Gastroesophageal sphincter (tissue), 3 donors: ENCODE data around the gene CCDC154.
A peak's percentile ranks its signal among the peaks of the same experiment; 100 is the strongest.

Experiments
- EP300 ChIP-seq: sonication (generic); formaldehyde crosslinking; IDR thresholded peaks from one replicate; pipeline ENCODE4 v1.6.1; 2017; ENCODE audit warnings: antibody characterized with exemption, mild to moderate bottlenecking
- POLR2A ChIP-seq, 2 donors: fragments of 450-650 bp; IDR thresholded peaks; one replicate each; pipeline ENCODE4 v1.6.1; 2017; ENCODE audit warnings: antibody characterized with exemption in 2 of 2, mild to moderate bottlenecking in 2 of 2, moderate library complexity in 1 of 2
- POLR2AphosphoS5 ChIP-seq: sonication (generic); formaldehyde crosslinking; IDR thresholded peaks from one replicate; pipeline ENCODE4 v1.6.1; 2017; ENCODE audit warnings: antibody characterized with exemption
- TF ChIP-seq, protein P1 (sequence below), 4 experiments: fragments of 200-600 bp in 2 of 4; fragments of 450-650 bp in 2 of 4; sonication (generic) in 1 of 4; IDR thresholded peaks; one replicate each; pipeline ENCODE4 v1.5.1; 2017 to 2019; ENCODE audit warnings: antibody characterized with exemption in 4 of 4, mild to moderate bottlenecking in 2 of 4, moderate library complexity in 2 of 4

DNA sequence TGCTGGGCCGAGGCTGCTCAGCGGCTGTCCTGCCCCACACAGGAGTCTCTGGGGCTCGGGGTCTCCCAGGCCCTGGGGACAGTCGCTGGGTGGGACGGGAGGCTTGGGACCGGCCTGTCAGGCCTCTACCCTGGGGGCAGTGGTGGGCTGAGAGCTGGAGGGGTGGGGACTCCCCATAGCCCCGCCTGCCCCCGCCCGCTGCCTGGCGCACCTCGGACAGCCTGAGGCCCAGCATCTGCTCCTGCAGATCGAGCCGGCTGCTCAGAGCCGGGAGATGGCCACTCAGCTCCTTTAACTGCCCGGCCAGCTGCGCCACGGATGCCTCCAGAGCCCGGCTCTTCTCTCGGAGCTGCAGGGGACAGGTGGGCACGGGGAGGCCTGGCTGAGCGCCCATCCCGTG is 6.8 kb downstream of the CCDC154 start:
- TF ChIP-seq, protein P1, sequence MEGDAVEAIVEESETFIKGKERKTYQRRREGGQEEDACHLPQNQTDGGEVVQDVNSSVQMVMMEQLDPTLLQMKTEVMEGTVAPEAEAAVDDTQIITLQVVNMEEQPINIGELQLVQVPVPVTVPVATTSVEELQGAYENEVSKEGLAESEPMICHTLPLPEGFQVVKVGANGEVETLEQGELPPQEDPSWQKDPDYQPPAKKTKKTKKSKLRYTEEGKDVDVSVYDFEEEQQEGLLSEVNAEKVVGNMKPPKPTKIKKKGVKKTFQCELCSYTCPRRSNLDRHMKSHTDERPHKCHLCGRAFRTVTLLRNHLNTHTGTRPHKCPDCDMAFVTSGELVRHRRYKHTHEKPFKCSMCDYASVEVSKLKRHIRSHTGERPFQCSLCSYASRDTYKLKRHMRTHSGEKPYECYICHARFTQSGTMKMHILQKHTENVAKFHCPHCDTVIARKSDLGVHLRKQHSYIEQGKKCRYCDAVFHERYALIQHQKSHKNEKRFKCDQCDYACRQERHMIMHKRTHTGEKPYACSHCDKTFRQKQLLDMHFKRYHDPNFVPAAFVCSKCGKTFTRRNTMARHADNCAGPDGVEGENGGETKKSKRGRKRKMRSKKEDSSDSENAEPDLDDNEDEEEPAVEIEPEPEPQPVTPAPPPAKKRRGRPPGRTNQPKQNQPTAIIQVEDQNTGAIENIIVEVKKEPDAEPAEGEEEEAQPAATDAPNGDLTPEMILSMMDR (IDR thresholded peaks at IDR 0.05): no peak
- peak in 1 of 2 donors; percentile 14 for TF ChIP-seq POLR2A (IDR thresholded peaks at IDR 0.05)
- no peak for TF ChIP-seq EP300
- TF ChIP-seq POLR2AphosphoS5: no peak
